Activated gamma-delta T cell treated with anti-CD3 and anti-CD28 coated beads, Interleukin-2, amount 50 U/mL, for 16 hours (primary cell): Measurements from ENCODE around the gene C19orf38.

ENCODE experiments used
- DNase-seq: peaks from one replicate; pipeline ENCODE4 v3.0.0-alpha.2; 2020; ENCODE audit warnings: low read depth

The C19orf38 gene

DNA sequence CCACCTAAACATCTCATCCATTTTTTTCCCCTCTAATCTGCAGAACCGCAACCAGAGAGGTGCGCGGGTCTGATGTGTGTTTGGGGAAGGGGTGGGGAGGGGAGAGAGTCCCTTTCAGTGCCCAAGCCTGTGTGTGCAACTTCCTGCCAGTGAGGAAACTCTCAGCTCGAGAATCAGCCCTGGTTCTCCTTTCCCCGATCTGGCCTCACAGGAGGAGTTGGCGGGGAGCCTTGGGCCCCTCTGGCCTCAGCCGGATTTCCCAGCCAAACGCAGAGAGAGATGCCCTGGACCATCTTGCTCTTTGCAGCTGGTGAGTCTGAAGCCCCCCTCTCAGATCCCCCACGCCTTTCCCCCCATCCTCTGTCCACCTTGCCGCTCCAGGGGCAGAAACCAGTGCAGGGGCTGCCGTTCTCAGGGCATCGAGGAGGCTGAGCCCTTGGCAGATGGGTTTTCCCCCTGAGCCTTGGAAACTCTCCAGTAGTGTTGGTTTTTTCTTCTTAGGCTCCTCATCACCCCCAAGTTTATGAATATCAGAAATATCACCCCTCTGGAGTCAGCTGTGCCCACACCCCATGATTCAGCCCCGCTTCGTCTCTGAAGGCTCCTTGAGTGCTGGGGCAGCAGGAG, at the start of gene C19orf38:
Gene C19orf38, plus strand, starts transcription at position 186 of the 627 bp plus-strand sequence. Its CDS starts 94 bp downstream, at position 280.
- no peak for DNase-seq

- no peak for DNase-seq
Measured at GRCh38 chr19:10800488-10800887, 47.7 kb upstream of the C19orf38 start.

DNA sequence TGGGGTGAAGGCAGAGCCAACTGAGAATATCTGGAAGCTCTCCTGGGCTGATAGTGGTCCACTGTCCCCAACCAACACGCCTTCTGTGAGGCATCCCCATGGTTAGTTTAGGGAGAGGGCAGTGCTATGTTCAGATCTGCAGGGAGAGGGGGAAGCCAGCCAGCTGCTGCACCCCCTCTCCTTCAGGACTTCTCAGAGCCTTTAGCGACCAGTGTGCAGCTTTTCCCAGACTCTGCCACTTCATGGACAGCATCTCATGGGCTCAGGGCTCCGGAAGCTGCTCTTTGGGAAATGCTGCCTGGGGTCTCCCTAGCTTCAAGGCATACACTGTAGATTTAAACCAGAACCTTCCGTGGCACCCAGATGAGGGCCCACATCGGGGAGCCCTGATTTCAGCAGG, 45.7 kb upstream of the C19orf38 start:
- no peak for DNase-seq

GRCh38 chr19:10803252-10803651, 45.0 kb upstream of the C19orf38 start:
- no peak for DNase-seq

GRCh38 chr19:10805065-10805757, 43.0 kb upstream of the C19orf38 start:
- DNase-seq = no peak

DNA sequence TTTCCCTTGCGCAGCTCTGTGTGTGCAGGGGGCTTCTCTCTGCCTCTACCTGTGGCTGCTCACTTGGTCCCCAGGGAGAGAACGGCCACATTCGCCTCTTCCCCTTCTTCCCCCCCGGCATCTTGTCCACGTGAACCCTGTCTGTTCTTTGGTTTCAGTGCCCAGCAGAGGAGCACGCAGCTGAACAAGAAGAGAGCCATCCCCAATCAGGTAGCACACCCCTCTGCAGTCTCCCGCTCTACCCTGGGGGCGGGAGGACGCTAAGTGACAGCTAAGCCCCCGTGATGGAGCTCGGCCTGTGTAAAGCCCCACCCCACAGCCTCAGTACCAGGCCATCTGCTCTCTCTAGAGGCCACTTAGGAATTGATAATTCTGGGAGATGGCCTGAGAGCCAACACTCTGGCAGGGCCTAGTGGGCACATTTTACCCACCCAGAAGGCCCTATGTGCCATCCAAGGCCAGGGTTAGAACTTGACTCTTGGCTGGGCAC, 42.4 kb upstream of the C19orf38 start:
- DNase-seq = no peak

DNA sequence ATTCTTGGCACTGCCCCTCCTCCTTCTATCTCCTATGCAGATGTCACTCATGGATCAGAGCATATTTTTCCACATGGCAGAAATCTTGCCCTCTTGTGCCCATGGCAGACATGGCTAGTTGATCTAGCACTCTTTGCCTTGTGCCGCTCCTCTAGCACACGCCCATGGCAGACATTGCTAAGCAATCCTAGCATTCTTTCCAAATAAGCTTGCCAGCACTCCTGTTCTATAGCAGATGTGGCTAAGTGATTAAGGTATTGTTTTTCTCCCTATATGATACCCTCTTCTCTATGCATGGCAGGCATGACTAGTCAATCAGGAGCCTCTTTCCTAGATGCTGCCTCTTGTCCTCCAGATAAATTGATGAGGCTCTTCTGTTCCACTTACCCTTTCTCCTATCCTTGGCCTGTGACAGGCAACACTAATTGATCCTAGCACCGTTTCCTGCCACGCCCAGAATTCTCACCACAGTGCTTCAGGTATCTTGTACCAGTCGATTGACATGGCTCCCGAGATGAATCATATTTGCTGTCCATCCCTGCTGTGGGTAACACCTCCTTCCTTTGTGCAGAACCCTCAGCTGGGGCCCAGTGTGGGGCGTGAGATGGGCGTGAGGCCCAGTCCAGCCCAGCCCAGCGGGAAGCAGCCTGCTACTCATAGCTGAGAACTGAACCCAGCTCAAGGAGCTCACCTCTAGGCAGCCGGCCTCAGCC, 39.1 kb upstream of the C19orf38 start:
- no peak for DNase-seq

DNA sequence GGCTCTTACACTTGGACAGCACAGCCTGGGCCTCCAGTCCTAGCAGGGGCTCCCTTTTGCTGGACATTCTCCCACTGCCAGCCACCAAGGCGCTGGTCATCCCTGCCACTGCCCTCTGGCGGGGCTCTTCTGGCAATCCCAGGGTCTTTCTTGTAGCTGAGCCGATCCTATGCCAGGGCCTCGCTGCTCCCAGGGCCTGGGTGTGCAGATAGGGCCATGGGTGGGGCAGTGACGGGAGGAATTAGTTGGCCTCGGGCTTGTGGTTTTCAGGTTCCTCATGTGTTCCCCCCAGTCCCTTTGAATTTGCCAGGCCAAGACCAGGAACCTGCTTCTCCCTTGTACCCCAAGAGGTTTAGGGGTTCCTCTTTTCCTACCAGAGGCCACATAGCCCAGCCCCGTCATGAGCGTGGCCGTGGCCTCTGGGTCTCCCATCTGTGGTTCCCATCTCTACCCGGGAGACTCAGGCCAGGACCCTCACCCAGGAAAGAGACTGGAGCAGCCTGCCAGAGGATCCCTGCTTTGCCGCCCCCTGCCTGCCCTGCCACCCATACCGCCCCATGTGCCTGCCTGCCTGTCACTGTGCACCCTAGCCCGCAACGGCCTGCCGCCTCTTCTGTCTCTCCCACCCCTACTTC, 38.4 kb upstream of the C19orf38 start:
- DNase-seq = no peak

DNA sequence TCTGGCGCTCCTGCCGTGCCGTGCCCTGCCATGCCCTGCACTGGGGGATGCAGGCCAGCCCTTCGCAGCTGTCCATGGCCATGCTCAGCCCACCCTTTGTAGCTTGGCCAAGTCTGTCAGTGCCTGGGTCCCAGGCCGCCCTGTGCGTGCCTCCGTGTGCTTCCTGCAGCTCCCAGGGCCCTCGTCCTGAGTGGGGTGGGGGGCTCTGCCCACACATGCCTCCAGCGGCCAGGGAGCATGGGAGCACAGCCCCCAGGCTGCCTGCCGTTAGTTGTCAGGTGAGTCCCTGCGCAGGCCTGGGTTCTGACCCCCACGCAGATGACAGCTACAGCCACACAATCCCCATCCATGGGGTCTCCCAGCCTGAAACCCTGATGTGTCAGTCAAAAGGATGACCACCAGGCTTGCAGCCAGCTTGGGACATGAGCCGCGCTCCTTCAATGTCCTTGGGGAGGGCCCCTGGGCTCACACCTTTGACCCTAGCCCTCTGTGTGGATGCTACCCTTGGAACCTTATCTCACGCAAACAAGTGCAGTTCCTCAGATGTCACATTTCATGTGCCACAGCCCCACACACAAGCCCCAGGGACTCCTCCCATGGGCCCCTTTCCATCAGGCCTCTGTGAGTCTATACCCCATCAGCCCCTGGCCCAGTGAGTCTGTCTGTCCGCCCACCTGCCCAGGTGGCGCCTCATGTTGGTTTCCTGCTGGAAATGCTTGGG, 36.7 kb upstream of the C19orf38 start:
- DNase-seq = no peak

DNA sequence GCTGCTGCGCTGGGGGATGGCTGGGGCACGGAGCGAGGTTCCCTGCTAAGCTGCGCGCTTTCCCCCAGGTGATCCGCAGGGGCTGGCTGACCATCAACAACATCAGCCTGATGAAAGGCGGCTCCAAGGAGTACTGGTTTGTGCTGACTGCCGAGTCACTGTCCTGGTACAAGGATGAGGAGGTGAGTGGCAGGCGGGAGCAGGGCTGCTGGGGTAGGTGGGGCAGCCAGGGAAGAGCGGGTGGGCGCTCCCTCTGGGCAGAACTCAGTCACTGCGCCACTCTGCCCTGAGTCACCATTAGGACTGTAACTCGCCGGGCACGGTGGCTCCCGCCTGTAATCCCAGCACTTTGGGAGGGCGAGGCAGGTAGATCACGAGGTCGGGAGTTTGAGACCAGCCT, 36.0 kb upstream of the C19orf38 start:
- no peak for DNase-seq

GRCh38 chr19:10812902-10813404, 35.3 kb upstream of the C19orf38 start:
- DNase-seq = no peak

GRCh38 chr19:10815007-10815536, 33.1 kb upstream of the C19orf38 start:
- no peak for DNase-seq

DNA sequence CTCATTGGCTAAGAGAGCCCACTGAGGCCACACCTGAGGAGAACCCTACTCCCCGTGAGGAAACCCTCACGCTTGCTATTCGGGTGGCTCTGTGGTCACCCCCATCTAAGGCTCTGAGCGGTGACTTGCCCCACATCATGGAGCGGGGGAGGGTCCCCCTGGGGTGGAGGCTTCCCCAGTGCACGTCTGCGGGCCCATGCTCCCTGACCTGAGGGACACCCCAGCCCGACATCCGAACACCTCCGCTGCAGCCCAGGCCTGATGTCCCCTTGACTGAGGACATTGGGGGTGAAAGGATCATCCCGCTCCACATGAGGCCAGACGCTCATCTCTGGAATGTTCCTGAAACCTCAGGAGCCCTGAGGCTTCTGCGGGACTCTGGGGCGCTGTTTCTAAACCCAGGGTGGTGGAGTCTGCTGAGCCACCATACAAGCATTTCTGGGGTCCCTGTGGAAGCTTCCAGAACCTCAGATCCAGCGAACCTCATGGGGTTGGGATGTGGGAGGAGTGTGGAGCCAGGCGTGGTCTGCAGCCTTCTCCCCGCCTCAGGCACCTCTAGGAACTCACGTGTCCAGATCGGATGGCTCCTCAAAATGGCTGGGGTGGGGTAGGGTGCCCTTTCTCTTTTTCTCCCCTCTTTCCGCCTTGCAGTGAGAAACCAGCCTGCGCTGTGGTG, 32.1 kb upstream of the C19orf38 start:
- no peak for DNase-seq

DNA sequence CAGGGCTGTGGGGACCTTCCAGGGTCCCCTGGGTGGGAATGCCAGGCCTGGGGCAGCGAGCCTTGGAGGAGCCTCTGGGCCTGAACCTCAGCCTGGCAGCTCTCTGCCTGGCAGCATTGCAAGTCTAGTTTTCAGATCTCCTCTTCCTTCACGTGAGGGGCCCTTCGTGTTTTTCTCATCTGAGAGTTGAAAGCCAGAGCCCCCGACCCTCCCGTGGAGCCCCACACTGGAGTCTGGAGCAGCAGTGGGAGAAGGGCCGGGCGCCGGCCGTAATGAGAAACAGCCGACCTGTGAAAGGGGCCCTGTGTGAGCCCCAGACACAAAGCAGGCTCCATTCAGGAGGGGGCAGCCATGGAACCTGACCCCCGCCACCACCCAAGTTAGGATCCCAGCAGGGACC, 31.5 kb upstream of the C19orf38 start:
- no peak for DNase-seq

- DNase-seq = no peak
Measured at GRCh38 chr19:10817291-10818038, 30.8 kb upstream of the C19orf38 start.

GRCh38 chr19:10818301-10819123, 29.7 kb upstream of the C19orf38 start:
- no peak for DNase-seq

- no peak for DNase-seq
Measured at GRCh38 chr19:10819124-10820060, 28.8 kb upstream of the C19orf38 start.

DNA sequence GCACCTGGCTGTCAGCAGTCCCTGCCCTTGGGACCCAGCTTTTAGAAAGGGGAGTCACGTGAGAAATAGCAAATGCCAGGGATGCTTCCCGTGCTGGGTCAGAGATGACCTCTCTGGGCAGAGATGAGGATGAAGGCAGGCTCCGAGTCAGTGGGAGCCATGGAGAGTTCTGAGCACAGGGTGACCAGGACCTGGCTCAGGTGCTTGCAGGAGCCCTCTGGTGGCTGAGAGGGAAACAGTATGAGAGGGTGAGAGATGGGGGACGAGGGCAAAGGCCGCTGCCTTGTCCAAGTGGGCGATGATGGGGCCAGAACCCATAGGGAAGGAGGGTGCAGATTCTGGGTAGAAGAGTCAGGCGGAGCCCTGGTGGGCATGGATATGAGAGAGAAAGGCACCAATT, 28.0 kb upstream of the C19orf38 start:
- DNase-seq = no peak
